ENCODE data around the gene C2CD3. TPM values are rescaled to one million over a fixed set of nuclear protein-coding genes. Genes with fewer than 3 reads are reported as not detected.

Gene C2CD3
- total and polyA plus RNA-seq, 7 donors, result 5.1 to 14.4 (median 9.7) TPM

GRCh38 chr11:73981051-73981805 is 189.6 kb downstream of the C2CD3 start:
- Histone ChIP-seq H3K27ac (peak overlapping the region; percentile 92), H3K36me3 (ENCODE audit: insufficient read depth in 1 of 2, low read depth in 1 of 2) (peaks cover 0 to 49% of the 10 kb centered on the region in 2 donors), H3K27me3 (ENCODE audit: insufficient read depth in 3 of 3, low read length in 2 of 3) (no peaks in the 10 kb centered on the region), H3K4me3 (peak overlapping the region; percentile 71), H3K9me3 (no peaks in the 10 kb centered on the region), H3K4me1 (peaks cover 25% of the 10 kb centered on the region)
- DNase-seq (peak in 1 of 2 donors; percentile 18), ATAC-seq (no peak)
- WGBS, 3 donors, result 84 to 88% (median 84%) methylated on average over 13 of the region's 13 CpGs
- TF ChIP-seq, protein P1, sequence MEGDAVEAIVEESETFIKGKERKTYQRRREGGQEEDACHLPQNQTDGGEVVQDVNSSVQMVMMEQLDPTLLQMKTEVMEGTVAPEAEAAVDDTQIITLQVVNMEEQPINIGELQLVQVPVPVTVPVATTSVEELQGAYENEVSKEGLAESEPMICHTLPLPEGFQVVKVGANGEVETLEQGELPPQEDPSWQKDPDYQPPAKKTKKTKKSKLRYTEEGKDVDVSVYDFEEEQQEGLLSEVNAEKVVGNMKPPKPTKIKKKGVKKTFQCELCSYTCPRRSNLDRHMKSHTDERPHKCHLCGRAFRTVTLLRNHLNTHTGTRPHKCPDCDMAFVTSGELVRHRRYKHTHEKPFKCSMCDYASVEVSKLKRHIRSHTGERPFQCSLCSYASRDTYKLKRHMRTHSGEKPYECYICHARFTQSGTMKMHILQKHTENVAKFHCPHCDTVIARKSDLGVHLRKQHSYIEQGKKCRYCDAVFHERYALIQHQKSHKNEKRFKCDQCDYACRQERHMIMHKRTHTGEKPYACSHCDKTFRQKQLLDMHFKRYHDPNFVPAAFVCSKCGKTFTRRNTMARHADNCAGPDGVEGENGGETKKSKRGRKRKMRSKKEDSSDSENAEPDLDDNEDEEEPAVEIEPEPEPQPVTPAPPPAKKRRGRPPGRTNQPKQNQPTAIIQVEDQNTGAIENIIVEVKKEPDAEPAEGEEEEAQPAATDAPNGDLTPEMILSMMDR (IDR thresholded peaks at IDR 0.05), result no peak
- intact Hi-C loops (cut with DNase I), result loop anchor here in 1 of 2 donors (5.0 kb wide), 1 partner anchor 41 kb away; no protein-coding TSS in a partner anchor

DNA sequence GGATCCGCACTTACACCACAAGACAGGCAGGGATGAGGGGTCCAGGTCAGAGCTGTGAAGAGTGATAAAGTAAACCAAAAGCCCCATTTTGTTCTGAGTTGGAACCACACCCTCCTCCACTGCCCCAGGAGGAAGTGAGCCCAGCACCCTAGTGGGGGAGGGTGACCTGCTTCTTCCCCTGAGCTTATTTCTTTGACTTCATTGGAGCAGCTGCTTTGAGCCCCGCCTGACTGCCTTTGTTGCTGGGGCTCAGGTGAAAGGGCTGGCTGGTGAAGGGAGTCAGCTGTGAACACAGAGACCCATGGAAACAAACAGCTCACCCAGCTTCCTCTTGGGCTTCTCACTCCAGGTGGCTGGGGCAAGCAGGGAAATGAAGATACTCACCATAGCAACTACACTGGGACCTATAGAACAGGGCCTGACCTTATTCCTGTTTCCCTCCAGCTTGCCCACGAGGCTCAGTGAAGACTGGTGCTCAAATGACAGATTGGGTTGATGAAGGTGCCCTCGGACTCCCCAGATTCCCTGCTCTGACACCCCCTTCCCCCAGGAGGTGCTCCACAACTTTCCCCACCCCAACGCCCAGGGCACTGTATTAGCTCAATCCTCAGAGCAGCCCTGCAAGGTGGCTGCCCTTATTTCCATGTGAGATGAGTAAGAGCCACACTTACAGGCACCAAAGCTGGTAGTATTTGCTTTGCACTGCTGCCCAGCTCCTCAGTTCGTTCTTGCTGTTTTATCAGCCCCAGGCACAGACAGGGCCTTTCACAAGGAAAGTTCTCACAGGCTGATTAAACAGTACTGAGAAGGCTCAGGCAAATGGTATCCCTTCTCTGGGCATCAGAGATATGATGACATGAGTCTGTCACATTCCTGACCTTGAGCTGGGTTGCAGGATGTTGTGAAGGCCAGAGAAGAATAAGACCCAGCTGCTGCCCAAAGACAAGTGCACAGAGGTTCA is 190.5 kb downstream of the C2CD3 start:
- ATAC-seq (no peak), DNase-seq (peak; percentile 39 to 63)
- intact Hi-C loops (cut with DNase I), result loop anchor here in 1 of 2 donors (5.0 kb wide), 1 partner anchor 42 kb away; no protein-coding TSS in a partner anchor
- TF ChIP-seq, protein P1 (IDR thresholded peaks at IDR 0.05), result no peak
- peak overlapping the region; percentile 71 for H3K4me3 ChIP-seq
- WGBS, 3 donors, result 76 to 88% (median 77%) methylated on average over 6 of the region's 6 CpGs
- H3K4me1 ChIP-seq, result peaks cover 25% of the 10 kb centered on the region
- H3K27me3 ChIP-seq (ENCODE audit: insufficient read depth in 3 of 3, low read length in 2 of 3), result no peaks in the 10 kb centered on the region
- peak overlapping the region; percentile 92 for H3K27ac ChIP-seq
- H3K36me3 ChIP-seq (ENCODE audit: insufficient read depth in 1 of 2, low read depth in 1 of 2), result peaks cover 0 to 58% of the 10 kb centered on the region in 2 donors
- no peaks in the 10 kb centered on the region for H3K9me3 ChIP-seq

DNA sequence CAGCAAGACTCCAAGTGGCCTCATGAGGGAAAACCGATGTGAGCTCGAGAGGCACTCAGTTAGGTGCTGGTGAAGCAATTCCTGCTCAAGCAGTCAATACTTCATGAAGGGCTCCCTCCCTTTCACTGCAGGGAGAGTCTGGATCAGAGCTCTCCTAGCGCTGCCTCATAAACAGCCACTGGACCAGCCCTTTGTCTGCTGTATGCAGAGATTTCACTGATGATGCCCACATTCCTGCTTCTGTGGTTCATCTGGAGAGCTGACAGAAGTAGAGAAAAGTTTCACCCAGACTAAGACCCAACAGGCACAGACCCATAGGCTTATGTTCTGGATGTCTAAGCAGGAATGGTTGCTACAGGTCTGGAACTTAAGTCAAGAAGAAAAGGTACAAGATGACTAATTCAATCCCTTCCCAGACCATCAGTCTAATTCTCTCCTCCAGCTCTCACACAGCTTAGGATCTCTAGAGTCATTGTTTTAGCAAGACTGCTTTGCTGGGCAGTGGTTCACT is 192.2 kb downstream of the C2CD3 start:
- H3K27ac ChIP-seq, result no peak overlapping the region
- no peak for ATAC-seq
- no peak overlapping the region for H3K4me3 ChIP-seq
- DNase-seq, result peak in 1 of 2 donors; percentile 12
- H3K36me3 ChIP-seq (ENCODE audit: insufficient read depth in 1 of 2, low read depth in 1 of 2), result peaks cover 0 to 70% of the 10 kb centered on the region in 2 donors
- no peaks in the 10 kb centered on the region for H3K9me3 ChIP-seq
- TF ChIP-seq, protein P1 (IDR thresholded peaks at IDR 0.05), result no peak
- WGBS, 3 donors, result 90 to 98% (median 94%) methylated on average over 3 of the region's 3 CpGs
- H3K4me1 ChIP-seq, result peaks cover 15% of the 10 kb centered on the region
- H3K27me3 ChIP-seq (ENCODE audit: insufficient read depth in 3 of 3, low read length in 2 of 3), result no peaks in the 10 kb centered on the region
- intact Hi-C loops (cut with DNase I), result no loop called here

- ATAC-seq (no peak), DNase-seq (peak in 1 of 2 donors; percentile 36)
- Histone ChIP-seq H3K4me3 (no peak overlapping the region), H3K9me3 (no peaks in the 10 kb centered on the region), H3K27ac (no peak overlapping the region), H3K4me1 (peaks cover 15% of the 10 kb centered on the region), H3K27me3 (ENCODE audit: insufficient read depth in 3 of 3, low read length in 2 of 3) (no peaks in the 10 kb centered on the region), H3K36me3 (ENCODE audit: insufficient read depth in 1 of 2, low read depth in 1 of 2) (peaks cover 0 to 70% of the 10 kb centered on the region in 2 donors)
- intact Hi-C loops (cut with DNase I), result no loop called here
- TF ChIP-seq, protein P1 (IDR thresholded peaks at IDR 0.05), result no peak
- WGBS, 3 donors, result 96 to 98% (median 98%) methylated on average over 18 of the region's 18 CpGs
These were observed 192.8 kb downstream of the C2CD3 start for GRCh38 chr11:73977856-73978519.
